ACHN (cell line): ENCODE measurements around the gene CBLN3.
"Not testable (repeated sequence)": the region's sequence is repeated elsewhere in the genome, so short reads cannot be mapped to it uniquely, and the experiment has no call there.

Experiments used
- DNase-seq: peaks from one replicate; pipeline ENCODE4 v3.0.0-alpha.2; 2015
- in situ Hi-C: cut with HindIII; loops from 2 replicates; pipeline ENCODE4 v1.10.0; 2017; ENCODE audit warnings: low sequenced_read_pairs, low pct_ligation_motif_present, low pct_unique_long_range_greater_than_20kb

Gene CBLN3

GRCh38 chr14:24429395-24430142 lies at the start of gene CBLN3, which contains the start of gene KHNYN:
CBLN3 (minus strand) TSS chr14:24429668; CDS start chr14:24429054, 614 bp downstream.
KHNYN (plus strand) TSS chr14:24429954; CDS start chr14:24430731, 777 bp downstream.
- DNase-seq = peak; percentile 86
- in situ Hi-C loops = no loop called here

- in situ Hi-C loops = no loop called here
- DNase-seq = no peak
These were observed 45.8 kb upstream of the CBLN3 start for GRCh38 chr14:24475261-24475660.

- DNase-seq = no peak
- in situ Hi-C loops = no loop called here
These were observed 43.7 kb upstream of the CBLN3 start for GRCh38 chr14:24473211-24473610.

GRCh38 chr14:24470450-24470849 lies 41.0 kb upstream of the CBLN3 start:
- in situ Hi-C loops, DNase-seq: not testable (repeated sequence)

GRCh38 chr14:24465805-24466204 lies 36.3 kb upstream of the CBLN3 start:
- no peak for DNase-seq
- in situ Hi-C loops = no loop called here

- no peak for DNase-seq
- in situ Hi-C loops = no loop called here
These were observed 35.9 kb upstream of the CBLN3 start for GRCh38 chr14:24465368-24465767.

GRCh38 chr14:24463884-24464785 lies 34.7 kb upstream of the CBLN3 start:
- DNase-seq = no peak
- in situ Hi-C loops = no loop called here

- in situ Hi-C loops = no loop called here
These were observed 33.8 kb upstream of the CBLN3 start for GRCh38 chr14:24463017-24463883.

GRCh38 chr14:24461336-24461735 lies 31.9 kb upstream of the CBLN3 start:
- no peak for DNase-seq
- in situ Hi-C loops = no loop called here

More at GRCh38 chr14:24463017-24463883, 33.8 kb upstream of the CBLN3 start:
- no peak for DNase-seq

- no peak for DNase-seq
- in situ Hi-C loops = no loop called here
These were observed 29.9 kb upstream of the CBLN3 start for GRCh38 chr14:24459331-24459730.

GRCh38 chr14:24458736-24459135 lies 29.3 kb upstream of the CBLN3 start:
- DNase-seq = no peak
- in situ Hi-C loops = no loop called here

- in situ Hi-C loops = no loop called here
- no peak for DNase-seq
These were observed 27.5 kb upstream of the CBLN3 start for GRCh38 chr14:24456980-24457379.

- DNase-seq, in situ Hi-C loops: not testable (repeated sequence)
These were observed 21.4 kb upstream of the CBLN3 start for GRCh38 chr14:24450828-24451227.

GRCh38 chr14:24443053-24443665 lies 13.7 kb upstream of the CBLN3 start:
- in situ Hi-C loops = no loop called here
- DNase-seq = peak; percentile 20

GRCh38 chr14:24442240-24443052 lies 13.0 kb upstream of the CBLN3 start, which contains the start of gene SDR39U1:
SDR39U1 (minus strand) TSS chr14:24442776; CDS start chr14:24442769, 7 bp downstream.
- DNase-seq = peak; percentile 96
- in situ Hi-C loops = no loop called here

- peak; percentile 51 for DNase-seq
- in situ Hi-C loops = no loop called here
These were observed 12.4 kb upstream of the CBLN3 start for GRCh38 chr14:24441904-24442239.

GRCh38 chr14:24441485-24441884 lies 12.0 kb upstream of the CBLN3 start:
- in situ Hi-C loops = no loop called here
- no peak for DNase-seq
